OCI-LY7 (cell line): Measurements from ENCODE around the gene METTL24. TPM values are rescaled to one million over a fixed set of nuclear protein-coding genes. Genes with fewer than 3 reads are reported as not detected.
A peak's percentile ranks its signal among the peaks of the same experiment; 100 is the strongest.

Source experiments
- BruUV-seq: library from RNA; stranded (reverse); fragments of 400-500 nt; replicated peaks from 2 replicates; lab custom pipeline; 2021; lab: Mats Ljungman, UMichigan
- CTCF ChIA-PET: fragments of 300-600 bp; sonication (Branson Sonifier 250); formaldehyde crosslinking; loops from one replicate; lab custom pipeline; 2022; ENCODE audit warnings: antibody characterized with exemption; ENCODE audit not compliant: unreplicated experiment; lab: Charles Lee
- POLR2A ChIA-PET: fragments of 300-600 bp; sonication (Branson Sonifier 250); formaldehyde crosslinking; loops from one replicate; lab custom pipeline; 2022; ENCODE audit warnings: antibody characterized with exemption; lab: Charles Lee
- DNase-seq: peaks from one replicate; pipeline ENCODE4 v3.0.0-alpha.2; 2015; ENCODE audit warnings: low spot score
- H2AFZ ChIP-seq: fragments of 200-600 bp; sonication (generic), shearing (Covaris generic); 2 replicates; pipeline ENCODE4 v1.6.1; 2014; ENCODE audit warnings: mild to moderate bottlenecking, antibody characterized with exemption, low read length, moderate library complexity
- H3K27ac ChIP-seq: fragments of 200-600 bp; sonication (generic); 2 replicates; pipeline ENCODE4 v1.5.1; 2014; ENCODE audit warnings: mixed run types, low read depth, mild to moderate bottlenecking, moderate library complexity, low read length, inconsistent platforms; ENCODE audit not compliant: poor library complexity, severe bottlenecking
- H3K36me3 ChIP-seq: fragments of 200-600 bp; sonication (generic); 2 replicates; pipeline ENCODE4 v1.6.1; 2014; ENCODE audit warnings: mild to moderate bottlenecking, antibody characterized with exemption, low read length, moderate library complexity, mixed read lengths; ENCODE audit not compliant: insufficient read depth
- H3K4me1 ChIP-seq: fragments of 200-600 bp; sonication (generic); 2 replicates; pipeline ENCODE4 v1.5.1; 2014; ENCODE audit warnings: mild to moderate bottlenecking, low read length; ENCODE audit not compliant: insufficient read depth, poor library complexity, severe bottlenecking
- H3K4me2 ChIP-seq: fragments of 200-600 bp; sonication (generic); 2 replicates; pipeline ENCODE4 v1.6.1; 2014; ENCODE audit warnings: mild to moderate bottlenecking, low read length
- H3K4me3 ChIP-seq: fragments of 200-600 bp; sonication (generic); 2 replicates; pipeline ENCODE4 v1.5.1; 2014; ENCODE audit warnings: mild to moderate bottlenecking, low read depth, low read length; ENCODE audit not compliant: poor library complexity, severe bottlenecking
- H3K79me2 ChIP-seq: fragments of 200-600 bp; sonication (generic); 2 replicates; pipeline ENCODE4 v1.6.1; 2016; ENCODE audit warnings: low read depth, mild to moderate bottlenecking, low read length, moderate library complexity, mixed read lengths; ENCODE audit not compliant: insufficient read depth
- H3K9me2 ChIP-seq: fragments of 200-600 bp; sonication (generic); 2 replicates; pipeline ENCODE4 v1.6.1; 2016; ENCODE audit warnings: mild to moderate bottlenecking, low read length, mixed read lengths; ENCODE audit not compliant: insufficient read depth
- H3K9me3 ChIP-seq: fragments of 200-600 bp; sonication (generic); 2 replicates; pipeline ENCODE4 v1.6.1; 2014; ENCODE audit warnings: mild to moderate bottlenecking, mixed run types, low read length, mixed read lengths
- H4K20me1 ChIP-seq: fragments of 200-600 bp; sonication (generic); 2 replicates; pipeline ENCODE4 v1.6.1; 2014; ENCODE audit warnings: mild to moderate bottlenecking, antibody characterized with exemption, low read length, moderate library complexity, mixed read lengths; ENCODE audit not compliant: insufficient read depth
- CTCF ChIP-seq: fragments of 200-600 bp; sonication (generic); conservative IDR thresholded peaks from 2 replicates; pipeline ENCODE4 v1.5.1; 2014; ENCODE audit warnings: mild to moderate bottlenecking, antibody characterized with exemption, low read length, moderate library complexity, mixed read lengths
- EZH2phosphoT487 ChIP-seq: fragments of 200-600 bp; sonication (generic); IDR thresholded peaks from 2 replicates; pipeline ENCODE4 v1.6.1; 2018; ENCODE audit warnings: low read depth, borderline replicate concordance, mild to moderate bottlenecking, mixed run types, antibody characterized with exemption, low read length, moderate library complexity, mixed read lengths
- intact Hi-C: fragments of 100-400 bp; cut with micrococcal nuclease; formaldehyde crosslinking; loops from one replicate; pipeline ENCODE4 v1.10.0; 2022; ENCODE audit not compliant: unreplicated experiment
- total RNA-seq, 2 experiments: library from RNA; depleted of rRNA in 1 of 2; stranded (reverse); fragments of >200 nt in 1 of 2; shearing (Covaris generic) in 1 of 2; gene quantifications; 2 replicates each; pipeline ENCODE4 v1.2.3, GENCODE V29; 2014 to 2022

METTL24 gene
- total RNA-seq, 2 experiments from 2014 or later = not detected

GRCh38 chr6:110256366-110256765 is 101.8 kb downstream of the METTL24 start:
- TF ChIP-seq CTCF = no peak
- no peak for TF ChIP-seq EZH2phosphoT487
- no peaks in the 10 kb centered on the region for H3K9me2 ChIP-seq
- H3K4me1 ChIP-seq = no peaks in the 10 kb centered on the region
- DNase-seq = no peak
- H2AFZ ChIP-seq = no peak overlapping the region
- no peak overlapping the region for H3K4me2 ChIP-seq
- no peaks in the 10 kb centered on the region for H4K20me1 ChIP-seq
- H3K9me3 ChIP-seq = no peaks in the 10 kb centered on the region
- no peak overlapping the region for H3K27ac ChIP-seq
- no peak overlapping the region for H3K4me3 ChIP-seq
- H3K79me2 ChIP-seq = no peaks in the 10 kb centered on the region
- intact Hi-C loops = no loop called here
- POLR2A ChIA-PET = no interaction called here
- no peaks in the 10 kb centered on the region for H3K36me3 ChIP-seq
- no TSS peak for BruUV-seq
- CTCF ChIA-PET = no interaction called here

- Histone ChIP-seq H2AFZ (no peak overlapping the region), H4K20me1 (no peaks in the 10 kb centered on the region), H3K4me3 (no peak overlapping the region), H3K36me3 (no peaks in the 10 kb centered on the region), H3K9me3 (no peaks in the 10 kb centered on the region), H3K9me2 (no peaks in the 10 kb centered on the region), H3K79me2 (no peaks in the 10 kb centered on the region), H3K4me1 (no peaks in the 10 kb centered on the region), H3K27ac (no peak overlapping the region), H3K4me2 (no peak overlapping the region)
- CTCF ChIA-PET = no interaction called here
- DNase-seq = peak; percentile 8
- intact Hi-C loops = no loop called here
- TF ChIP-seq CTCF = no peak
- no peak for TF ChIP-seq EZH2phosphoT487
- BruUV-seq = no TSS peak
- POLR2A ChIA-PET = interaction anchor here (0.6 to 1.0 kb wide), 3 partner anchors 9 to 750 kb away, joined by 3 read pairs; no protein-coding TSS in a partner anchor
These were observed 102.9 kb downstream of the METTL24 start for GRCh38 chr6:110255211-110255750.

GRCh38 chr6:110250838-110251237 is 107.3 kb downstream of the METTL24 start:
- Histone ChIP-seq H3K9me3 (no peaks in the 10 kb centered on the region), H3K36me3 (no peaks in the 10 kb centered on the region), H4K20me1 (no peaks in the 10 kb centered on the region), H3K4me2 (no peak overlapping the region), H3K27ac (no peak overlapping the region), H3K79me2 (no peaks in the 10 kb centered on the region), H2AFZ (no peak overlapping the region), H3K4me1 (no peaks in the 10 kb centered on the region), H3K9me2 (no peaks in the 10 kb centered on the region), H3K4me3 (no peak overlapping the region)
- no peak for TF ChIP-seq CTCF
- no peak for TF ChIP-seq EZH2phosphoT487
- intact Hi-C loops = no loop called here
- DNase-seq = no peak
- no TSS peak for BruUV-seq
- POLR2A ChIA-PET = no interaction called here
- CTCF ChIA-PET = no interaction called here
